IMR-90 (cell line): ENCODE data around the gene PKDCC. TPM values are rescaled to one million over a fixed set of nuclear protein-coding genes. Genes with fewer than 3 reads are reported as not detected.

Experiments
- ATAC-seq: fragments of 200-7000 bp; cut with Tn5 transposase; 2 replicates; pipeline ENCODE4 v1.9.1; 2020; ENCODE audit warnings: low read depth, mild to moderate bottlenecking, moderate library complexity
- BruUV-seq: library from RNA; stranded (reverse); fragments of 400-500 nt; replicated peaks from 2 replicates; lab custom pipeline; 2021; lab: Mats Ljungman, UMichigan
- CTCF ChIA-PET: fragments of 300-600 bp; formaldehyde crosslinking; extraction: SDS; loops from one replicate; lab custom pipeline; 2021; ENCODE audit warnings: antibody characterized with exemption; lab: Yijun Ruan, JAX
- POLR2A ChIA-PET: fragments of 300-600 bp; sonication (Branson Sonifier 250); formaldehyde crosslinking; loops from one replicate; lab custom pipeline; 2022; ENCODE audit warnings: antibody characterized with exemption; ENCODE audit not compliant: unreplicated experiment; lab: Charles Lee
- DNase-seq: peaks from one replicate; pipeline ENCODE4 v3.0.0; 2013
- H2AFZ ChIP-seq: replicated peaks from 2 replicates; pipeline ENCODE3; 2013; ENCODE audit warnings: low read length, mild to moderate bottlenecking; ENCODE audit not compliant: poor library complexity
- H2AK5ac ChIP-seq: 2 replicates; pipeline ENCODE4 v1.6.1; 2013; ENCODE audit warnings: low read depth, low read length, inconsistent platforms
- H2AK9ac ChIP-seq: replicated peaks from 2 replicates; pipeline ENCODE3; 2013; ENCODE audit warnings: mild to moderate bottlenecking, low read depth, low read length, moderate library complexity; ENCODE audit not compliant: poor library complexity
- H2BK120ac ChIP-seq: 2 replicates; pipeline ENCODE4 v1.6.1; 2013; ENCODE audit warnings: low read depth, low read length, inconsistent platforms
- H2BK15ac ChIP-seq: 3 replicates; pipeline ENCODE4 v1.6.1; 2013; ENCODE audit warnings: low read depth, low read length, inconsistent platforms
- H2BK20ac ChIP-seq: 2 replicates; pipeline ENCODE4 v1.6.1; 2013; ENCODE audit warnings: low read depth, mild to moderate bottlenecking, inconsistent platforms, low read length, moderate library complexity
- H2BK5ac ChIP-seq: 2 replicates; pipeline ENCODE4 v1.6.1; 2013; ENCODE audit warnings: mild to moderate bottlenecking, low read depth, low read length, inconsistent platforms; ENCODE audit not compliant: poor library complexity, severe bottlenecking
- H3K14ac ChIP-seq: replicated peaks from 2 replicates; pipeline ENCODE4 v1.6.1; 2013; ENCODE audit warnings: low read depth, low read length, inconsistent platforms
- H3K18ac ChIP-seq: 2 replicates; pipeline ENCODE4 v1.6.1; 2013; ENCODE audit warnings: low read depth, low read length, control low read depth
- H3K23ac ChIP-seq: 2 replicates; pipeline ENCODE4 v1.6.1; 2013; ENCODE audit warnings: low read depth, low read length, inconsistent platforms
- H3K27ac ChIP-seq: 2 replicates; pipeline ENCODE4 v1.5.1; 2013; ENCODE audit warnings: mild to moderate bottlenecking, control low read depth, low read length; ENCODE audit not compliant: insufficient read depth
- H3K27me3 ChIP-seq: 2 replicates; pipeline ENCODE4 v1.6.1; 2013; ENCODE audit warnings: low read length; ENCODE audit not compliant: control insufficient read depth, insufficient read depth
- H3K36me3 ChIP-seq: 2 replicates; pipeline ENCODE4 v1.6.1; 2013; ENCODE audit warnings: low read length, mixed read lengths; ENCODE audit not compliant: control insufficient read depth, insufficient read depth
- H3K4ac ChIP-seq: 2 replicates; pipeline ENCODE4 v1.6.1; 2013; ENCODE audit warnings: low read depth, low read length, inconsistent platforms
- H3K4me1 ChIP-seq: 2 replicates; pipeline ENCODE4 v1.6.1; 2013; ENCODE audit warnings: low read length, mixed read lengths; ENCODE audit not compliant: control insufficient read depth, insufficient read depth
- H3K4me2 ChIP-seq: 2 replicates; pipeline ENCODE4 v1.6.1; 2013; ENCODE audit warnings: low read depth, mild to moderate bottlenecking, control low read depth, low read length, moderate library complexity
- H3K4me3 ChIP-seq: 2 replicates; pipeline ENCODE4 v1.5.1; 2013; ENCODE audit warnings: low read depth, mild to moderate bottlenecking, control low read depth, low read length, moderate library complexity; ENCODE audit not compliant: insufficient read depth
- H3K56ac ChIP-seq: 2 replicates; pipeline ENCODE4 v1.6.1; 2013; ENCODE audit warnings: low read length, inconsistent platforms; ENCODE audit not compliant: insufficient read depth; ENCODE audit errors: extremely low read depth
- H3K79me1 ChIP-seq, 2 experiments: 2 replicates each; pipeline ENCODE4 v1.6.1; 2013; ENCODE audit warnings: low read length in 2 of 2, inconsistent platforms in 1 of 2, low read depth in 1 of 2
- H3K9ac ChIP-seq: 2 replicates; pipeline ENCODE4 v1.6.1; 2013; ENCODE audit warnings: low read depth, low read length, control low read depth
- H3K9me1 ChIP-seq: 2 replicates; pipeline ENCODE4 v1.6.1; 2013; ENCODE audit warnings: low read length, inconsistent platforms; ENCODE audit not compliant: insufficient read depth
- H3K9me3 ChIP-seq: 2 replicates; pipeline ENCODE4 v1.6.1; 2013; ENCODE audit warnings: low read length; ENCODE audit not compliant: control insufficient read depth, insufficient read depth
- H4K20me1 ChIP-seq: 2 replicates; pipeline ENCODE4 v1.6.1; 2013; ENCODE audit warnings: low read length, inconsistent platforms; ENCODE audit not compliant: insufficient read depth
- H4K5ac ChIP-seq: 2 replicates; pipeline ENCODE4 v1.6.1; 2013; ENCODE audit warnings: mild to moderate bottlenecking, low read depth, low read length, control low read depth
- H4K8ac ChIP-seq, 2 experiments: 2 replicates each; pipeline ENCODE4 v1.6.1; 2013; ENCODE audit warnings: low read depth in 2 of 2, low read length in 2 of 2, control low read depth in 1 of 2, inconsistent platforms in 1 of 2
- H4K91ac ChIP-seq: 2 replicates; pipeline ENCODE4 v1.6.1; 2013; ENCODE audit warnings: low read depth, low read length, inconsistent platforms; ENCODE audit not compliant: insufficient read depth
- CEBPB ChIP-seq: IDR thresholded peaks from 2 replicates; pipeline ENCODE4 v1.6.1; 2012; ENCODE audit warnings: low read depth, low read length, improper control_type of control experiment
- WGBS, 2 experiments: methylation state at CpG; one replicate each; pipeline versions ENCODE4 v1.1.5 to v1.1.7; 2013; ENCODE audit warnings: missing lambda C conversion rate in 2 of 2; ENCODE audit not compliant: insufficient read length in 1 of 2; ENCODE audit errors: extremely low coverage in 2 of 2; 5-methylcytosine and 5-hydroxymethylcytosine counted together
- dilution Hi-C: fragments of 300-500 bp; cut with HindIII; formaldehyde crosslinking; loops from one replicate; pipeline ENCODE4 v1.14.3; 2018; ENCODE audit warnings: low sequenced_read_pairs; ENCODE audit not compliant: unreplicated experiment
- in situ Hi-C: fragments of 300-500 bp; cut with MboI; formaldehyde crosslinking; loops from 3 replicates; pipeline ENCODE4 v1.14.3; 2019; ENCODE audit warnings: low sequenced_read_pairs, inconsistent platforms, mixed read lengths
- intact Hi-C: fragments of 100-400 bp; cut with micrococcal nuclease; formaldehyde crosslinking; loops from 2 replicates; pipeline ENCODE4 v1.10.0; 2022
- polyA plus RNA-seq, 3 experiments: library from polyadenylated mRNA; depleted of rRNA; stranded (reverse); fragments of >200 nt; gene quantifications; 2 replicates each; pipeline ENCODE4 v1.2.3, GENCODE V29; 2012; ENCODE audit warnings: low replicate concordance in 1 of 3
- total RNA-seq: library from RNA; depleted of rRNA; stranded (reverse); fragments of >200 nt; gene quantifications from 2 replicates; pipeline ENCODE4 v1.2.3, GENCODE V29; 2012

The PKDCC gene
- total and polyA plus RNA-seq, 2 of the 4 experiments (the other 2 are of a cell fraction), result 55.6 to 95.7 TPM

DNA sequence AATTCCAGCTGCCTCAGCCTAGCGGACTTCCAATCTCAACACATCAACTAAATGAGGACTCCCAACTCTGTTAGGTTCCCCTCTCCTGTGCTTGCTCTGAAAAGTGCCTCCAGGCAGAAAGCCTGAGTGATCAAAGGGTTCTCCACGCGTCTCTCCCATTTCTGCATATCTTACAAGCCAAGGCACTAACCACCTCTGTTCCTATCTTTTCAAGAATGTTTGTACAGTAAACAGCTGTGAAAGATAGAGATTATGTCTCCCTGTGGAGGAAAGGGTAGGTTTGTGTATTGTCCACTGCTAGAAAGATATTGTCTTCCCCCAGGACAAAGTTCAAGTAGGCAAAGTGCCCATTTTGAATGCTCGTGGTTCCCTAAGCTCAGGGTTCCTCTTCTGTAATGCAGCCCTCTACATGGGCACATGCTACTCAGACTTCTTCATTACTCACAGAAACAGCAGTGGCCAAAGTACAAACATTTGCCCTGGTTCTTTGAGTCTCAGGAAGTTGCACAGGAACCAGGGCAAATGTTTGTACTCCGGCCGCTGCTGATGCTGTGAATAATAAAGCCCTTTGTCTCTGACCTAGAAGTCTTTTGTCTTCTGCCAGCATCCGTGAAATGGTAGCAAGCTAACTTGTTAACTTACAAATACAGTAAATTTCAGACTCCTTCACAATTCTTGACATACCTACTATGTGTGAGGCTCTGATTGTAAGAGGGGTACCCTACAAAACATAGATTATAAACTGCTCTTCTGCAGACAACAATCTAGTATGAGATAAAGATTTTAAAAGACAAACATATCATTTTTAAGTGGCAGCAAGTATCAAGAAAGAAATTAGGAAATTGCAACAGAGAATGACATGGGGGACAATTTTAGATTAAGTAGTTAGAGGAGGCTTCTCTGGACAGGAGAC lies 44.5 kb downstream of the PKDCC start:
- dilution Hi-C loops, result loop anchor here (25.0 kb wide), 1 partner anchor 205 kb away; no protein-coding TSS in a partner anchor
- Histone ChIP-seq H3K23ac (no peak overlapping the region), H2AFZ (no peak overlapping the region), H2AK9ac (no peak overlapping the region), H2AK5ac (no peak overlapping the region), H4K8ac (no peak overlapping the region), H3K14ac (0 out of 2 replicates have a peak overlapping the region, but pooled peaks have one; percentile 33), H2BK15ac (no peak overlapping the region), H3K79me1 (no peaks in the 10 kb centered on the region), H3K18ac (no peak overlapping the region), H4K20me1 (no peaks in the 10 kb centered on the region), H2BK120ac (peak overlapping the region; percentile 26; the same call in 1 of the 2 replicates), H4K91ac (no peak overlapping the region), H3K9me3 (no peaks in the 10 kb centered on the region), H3K27ac (no peak overlapping the region), H3K36me3 (no peaks in the 10 kb centered on the region), H3K4ac (peak overlapping the region; percentile 18), H3K9ac (no peak overlapping the region), H2BK20ac (peak overlapping the region; percentile 31; the same call in 1 of the 2 replicates), H3K4me2 (no peak overlapping the region), H3K56ac (no peak overlapping the region), H2BK5ac (no peak overlapping the region), H3K9me1 (peaks cover 2% of the 10 kb centered on the region; the same call in 1 of the 2 replicates), H3K4me3 (no peak overlapping the region), H3K27me3 (no peaks in the 10 kb centered on the region), H4K5ac (no peak overlapping the region), H3K4me1 (peaks cover 12% of the 10 kb centered on the region)
- ChIA-PET CTCF (interaction anchor here (1.9 to 2.4 kb wide), 2 partner anchors 221 to 223 kb away, joined by 5 to 15 read pairs; no protein-coding TSS in a partner anchor), POLR2A (no interaction called here)
- TF ChIP-seq CEBPB, result no peak
- BruUV-seq, result no TSS peak
- peak; percentile 50 for ATAC-seq
- no peak for DNase-seq
- in situ Hi-C loops, result no loop called here
- WGBS, 2 experiments, result 50% methylated on average over 2 of the region's 7 CpGs; no CpG with 5 or more reads in 1 of the 2 experiments
- intact Hi-C loops, result loop anchor here (10.0 kb wide), 2 partner anchors 202 to 402 kb away; partner anchors contain the start of gene KCNG3
